GM12891 (cell line): ENCODE measurements around the gene LHFPL6.

Experiments used
- DNase-seq: peaks from one replicate; pipeline ENCODE4 v3.0.0; 2011; ENCODE audit warnings: low spot score; ENCODE audit not compliant: insufficient read length
- FAIRE-seq: peaks from 2 replicates; lab custom pipeline; 2011; peaks lifted over from hg19 to GRCh38; lab: Jason Lieb, UNC
- PAX5 ChIP-seq: IDR thresholded peaks from 2 replicates; pipeline ENCODE4 v1.6.1; 2011; ENCODE audit warnings: low read length, moderate library complexity, mild to moderate bottlenecking; ENCODE audit not compliant: insufficient read depth, severe bottlenecking
- POLR2A ChIP-seq: IDR thresholded peaks from 2 replicates; pipeline ENCODE4 v1.6.1; 2011; ENCODE audit warnings: low read depth, low read length, control low read depth
- POLR2AphosphoS5 ChIP-seq: IDR thresholded peaks from 2 replicates; pipeline ENCODE4 v1.6.1; 2011; ENCODE audit warnings: low read depth, low read length, control low read depth
- POU2F2 ChIP-seq: IDR thresholded peaks from 2 replicates; pipeline ENCODE4 v1.6.1; 2011; ENCODE audit warnings: low read depth, mild to moderate bottlenecking, control low read depth, low read length, moderate library complexity
- SPI1 ChIP-seq: IDR thresholded peaks from 2 replicates; pipeline ENCODE4 v1.6.1; 2011; ENCODE audit warnings: low read depth, low read length, control low read depth
- TAF1 ChIP-seq: IDR thresholded peaks from 2 replicates; pipeline ENCODE4 v1.6.1; 2011; ENCODE audit warnings: low read depth, low read length, control low read depth

The LHFPL6 gene

GRCh38 chr13:39389013-39389412 is 214.0 kb downstream of the LHFPL6 start:
- no peak for FAIRE-seq
- TF ChIP-seq POU2F2 (no peak), POLR2AphosphoS5 (no peak), PAX5 (no peak), SPI1 (no peak), POLR2A (no peak), TAF1 (no peak)

GRCh38 chr13:39385621-39386231 is 217.3 kb downstream of the LHFPL6 start:
- FAIRE-seq, result no peak
- TF ChIP-seq SPI1 (no peak), POLR2A (no peak), PAX5 (no peak), POLR2AphosphoS5 (no peak), TAF1 (no peak), POU2F2 (no peak)
- DNase-seq, result no peak

More at GRCh38 chr13:39389013-39389412, 214.0 kb downstream of the LHFPL6 start:
- no peak for DNase-seq

- DNase-seq (no peak), FAIRE-seq (no peak)
- TF ChIP-seq POLR2AphosphoS5, result no peak
These were observed 217.8 kb downstream of the LHFPL6 start for GRCh38 chr13:39385154-39385553.

- no peak for FAIRE-seq
- TF ChIP-seq POU2F2 (no peak), SPI1 (no peak), POLR2A (no peak), TAF1 (no peak), POLR2AphosphoS5 (no peak), PAX5 (no peak)
- DNase-seq, result no peak
These were observed 221.5 kb downstream of the LHFPL6 start for GRCh38 chr13:39381456-39381855.

GRCh38 chr13:39379667-39380655 is 223.0 kb downstream of the LHFPL6 start:
- DNase-seq (no peak), FAIRE-seq (no peak)
- no peak for TF ChIP-seq POLR2AphosphoS5
- no peak for TF ChIP-seq PAX5

GRCh38 chr13:39379118-39379517 is 223.9 kb downstream of the LHFPL6 start:
- TF ChIP-seq SPI1 (0 out of 2 replicates have a peak, but pooled peaks have one; percentile 8), POLR2A (no peak)
- FAIRE-seq, result no peak
- peak; percentile 2 for DNase-seq

GRCh38 chr13:39378306-39378705 is 224.7 kb downstream of the LHFPL6 start:
- FAIRE-seq (no peak), DNase-seq (no peak)
- no peak for TF ChIP-seq TAF1
- no peak for TF ChIP-seq POLR2A
- no peak for TF ChIP-seq POLR2AphosphoS5
- TF ChIP-seq PAX5, result no peak
- TF ChIP-seq POU2F2, result no peak
- no peak for TF ChIP-seq SPI1

GRCh38 chr13:39377699-39378098 is 225.3 kb downstream of the LHFPL6 start:
- DNase-seq (no peak), FAIRE-seq (no peak)
- TF ChIP-seq POU2F2 (no peak), SPI1 (no peak), POLR2AphosphoS5 (no peak), PAX5 (no peak), TAF1 (no peak), POLR2A (no peak)

GRCh38 chr13:39376076-39376475 is 226.9 kb downstream of the LHFPL6 start:
- DNase-seq (no peak), FAIRE-seq (no peak)
- TF ChIP-seq POLR2AphosphoS5, result no peak
- no peak for TF ChIP-seq POLR2A
- no peak for TF ChIP-seq SPI1
- no peak for TF ChIP-seq PAX5

- TF ChIP-seq PAX5, result no peak
- TF ChIP-seq SPI1, result no peak
- TF ChIP-seq TAF1, result no peak
- no peak for TF ChIP-seq POLR2AphosphoS5
- no peak for TF ChIP-seq POU2F2
- no peak for TF ChIP-seq POLR2A
- no peak for DNase-seq
- FAIRE-seq, result no peak
These were observed 227.4 kb downstream of the LHFPL6 start for GRCh38 chr13:39375601-39376000.
